ENCODE results near the gene CNOT10. TPM values are rescaled to one million over a fixed set of nuclear protein-coding genes. Genes with fewer than 3 reads are reported as not detected.
"Not testable (repeated sequence)": the region's sequence is repeated elsewhere in the genome, so short reads cannot be mapped to it uniquely, and the experiment has no call there.

Gene CNOT10
- total RNA-seq, 1 donor: 31.1 TPM

- no peak overlapping the region for H3K4me3 ChIP-seq (ENCODE audit: low read depth, low read length)
- no peak for TF ChIP-seq CTCF (IDR thresholded peaks at IDR 0.05; ENCODE audit: insufficient read depth, low read depth, low read length)
- no peak for DNase-seq (ENCODE audit: low read depth)
Observed at GRCh38 chr3:32719335-32719734, 34.3 kb downstream of the CNOT10 start.

- TF ChIP-seq CTCF (IDR thresholded peaks at IDR 0.05; ENCODE audit: insufficient read depth, low read depth, low read length): no peak
- H3K4me3 ChIP-seq (ENCODE audit: low read depth, low read length): no peak overlapping the region
- DNase-seq (ENCODE audit: low read depth): no peak
Observed at GRCh38 chr3:32719931-32720330, 34.9 kb downstream of the CNOT10 start.

- H3K4me3 ChIP-seq (ENCODE audit: low read depth, low read length): no peak overlapping the region
- TF ChIP-seq CTCF (IDR thresholded peaks at IDR 0.05; ENCODE audit: insufficient read depth, low read depth, low read length): no peak
- DNase-seq (ENCODE audit: low read depth): peak; percentile 23
Observed at GRCh38 chr3:32725721-32726120, 40.7 kb downstream of the CNOT10 start.

- no peak overlapping the region for H3K4me3 ChIP-seq (ENCODE audit: low read depth, low read length)
- TF ChIP-seq CTCF (IDR thresholded peaks at IDR 0.05; ENCODE audit: insufficient read depth, low read depth, low read length): peak; percentile 57
- peak; percentile 48 for DNase-seq (ENCODE audit: low read depth)
Observed at GRCh38 chr3:32733631-32734229, 48.7 kb downstream of the CNOT10 start.

- TF ChIP-seq CTCF (IDR thresholded peaks at IDR 0.05; ENCODE audit: insufficient read depth, low read depth, low read length): no peak
- no peak overlapping the region for H3K4me3 ChIP-seq (ENCODE audit: low read depth, low read length)
- DNase-seq (ENCODE audit: low read depth): no peak
Observed at GRCh38 chr3:32734756-32735155, 49.8 kb downstream of the CNOT10 start.

GRCh38 chr3:32743470-32743869 is 58.5 kb downstream of the CNOT10 start:
- DNase-seq (ENCODE audit: low read depth); H3K4me3 ChIP-seq (ENCODE audit: low read depth, low read length): not testable (repeated sequence)

- no peak for TF ChIP-seq CTCF (IDR thresholded peaks at IDR 0.05; ENCODE audit: insufficient read depth, low read depth, low read length)
- H3K4me3 ChIP-seq (ENCODE audit: low read depth, low read length): no peak overlapping the region
- DNase-seq (ENCODE audit: low read depth): peak; percentile 95
Observed at GRCh38 chr3:32743934-32744333, 58.9 kb downstream of the CNOT10 start.
